Measurements from ENCODE around the gene SIPA1L3. TPM values are rescaled to one million over a fixed set of nuclear protein-coding genes. Genes with fewer than 3 reads are reported as not detected.
"Not testable (repeated sequence)": the region's sequence is repeated elsewhere in the genome, so short reads cannot be mapped to it uniquely, and the experiment has no call there.

Gene SIPA1L3, protein sequence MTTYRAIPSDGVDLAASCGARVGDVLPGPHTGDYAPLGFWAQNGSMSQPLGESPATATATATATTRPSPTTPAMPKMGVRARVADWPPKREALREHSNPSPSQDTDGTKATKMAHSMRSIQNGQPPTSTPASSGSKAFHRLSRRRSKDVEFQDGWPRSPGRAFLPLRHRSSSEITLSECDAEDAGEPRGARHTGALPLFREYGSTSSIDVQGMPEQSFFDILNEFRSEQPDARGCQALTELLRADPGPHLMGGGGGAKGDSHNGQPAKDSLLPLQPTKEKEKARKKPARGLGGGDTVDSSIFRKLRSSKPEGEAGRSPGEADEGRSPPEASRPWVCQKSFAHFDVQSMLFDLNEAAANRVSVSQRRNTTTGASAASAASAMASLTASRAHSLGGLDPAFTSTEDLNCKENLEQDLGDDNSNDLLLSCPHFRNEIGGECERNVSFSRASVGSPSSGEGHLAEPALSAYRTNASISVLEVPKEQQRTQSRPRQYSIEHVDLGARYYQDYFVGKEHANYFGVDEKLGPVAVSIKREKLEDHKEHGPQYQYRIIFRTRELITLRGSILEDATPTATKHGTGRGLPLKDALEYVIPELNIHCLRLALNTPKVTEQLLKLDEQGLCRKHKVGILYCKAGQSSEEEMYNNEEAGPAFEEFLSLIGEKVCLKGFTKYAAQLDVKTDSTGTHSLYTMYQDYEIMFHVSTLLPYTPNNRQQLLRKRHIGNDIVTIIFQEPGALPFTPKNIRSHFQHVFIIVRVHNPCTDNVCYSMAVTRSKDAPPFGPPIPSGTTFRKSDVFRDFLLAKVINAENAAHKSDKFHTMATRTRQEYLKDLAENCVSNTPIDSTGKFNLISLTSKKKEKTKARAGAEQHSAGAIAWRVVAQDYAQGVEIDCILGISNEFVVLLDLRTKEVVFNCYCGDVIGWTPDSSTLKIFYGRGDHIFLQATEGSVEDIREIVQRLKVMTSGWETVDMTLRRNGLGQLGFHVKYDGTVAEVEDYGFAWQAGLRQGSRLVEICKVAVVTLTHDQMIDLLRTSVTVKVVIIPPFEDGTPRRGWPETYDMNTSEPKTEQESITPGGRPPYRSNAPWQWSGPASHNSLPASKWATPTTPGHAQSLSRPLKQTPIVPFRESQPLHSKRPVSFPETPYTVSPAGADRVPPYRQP (N-terminal part only)
- total RNA-seq (2014; rRNA removed; shearing (Covaris generic)) = 10.5 and 14.9 TPM in 2 replicates

- DNase-seq (ENCODE audit: low read depth) = peak; percentile 97
Observed at GRCh38 chr19:37906869-37907734, at the start of gene SIPA1L3. Gene SIPA1L3 (plus strand): TSS chr19:37907208. CDS start chr19:38081566, 174,358 bp downstream.

- no peak for DNase-seq (ENCODE audit: low read depth)
Observed at GRCh38 chr19:37864501-37864900, 42.5 kb upstream of the SIPA1L3 start.

DNA sequence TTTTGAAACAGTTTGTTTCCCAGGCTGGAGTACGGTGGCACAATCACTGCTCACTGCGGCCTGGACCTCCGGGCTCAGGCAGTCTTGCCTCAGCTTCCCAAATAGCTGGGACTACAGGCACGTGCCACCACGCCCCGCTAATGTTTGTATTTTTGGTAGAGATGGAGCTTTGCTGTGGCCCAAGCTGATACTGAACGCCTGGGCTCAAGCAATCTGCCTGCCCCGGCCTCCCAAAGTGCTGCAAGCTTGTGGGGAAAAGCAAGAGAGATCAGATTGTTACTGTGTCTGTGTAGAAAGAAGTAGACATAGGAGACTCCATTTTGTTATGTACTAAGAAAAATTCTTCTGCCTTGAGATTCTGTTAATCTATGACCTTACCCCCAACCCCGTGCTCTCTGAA lies 41.1 kb upstream of the SIPA1L3 start:
- not testable (repeated sequence) for DNase-seq (ENCODE audit: low read depth)

- DNase-seq (ENCODE audit: low read depth) = peak; percentile 82
Observed at GRCh38 chr19:37867831-37868230, 39.2 kb upstream of the SIPA1L3 start.

- DNase-seq (ENCODE audit: low read depth) = no peak
Observed at GRCh38 chr19:37869766-37870340, 37.2 kb upstream of the SIPA1L3 start.

GRCh38 chr19:37872383-37872782 lies 34.6 kb upstream of the SIPA1L3 start:
- DNase-seq (ENCODE audit: low read depth) = peak; percentile 13

DNA sequence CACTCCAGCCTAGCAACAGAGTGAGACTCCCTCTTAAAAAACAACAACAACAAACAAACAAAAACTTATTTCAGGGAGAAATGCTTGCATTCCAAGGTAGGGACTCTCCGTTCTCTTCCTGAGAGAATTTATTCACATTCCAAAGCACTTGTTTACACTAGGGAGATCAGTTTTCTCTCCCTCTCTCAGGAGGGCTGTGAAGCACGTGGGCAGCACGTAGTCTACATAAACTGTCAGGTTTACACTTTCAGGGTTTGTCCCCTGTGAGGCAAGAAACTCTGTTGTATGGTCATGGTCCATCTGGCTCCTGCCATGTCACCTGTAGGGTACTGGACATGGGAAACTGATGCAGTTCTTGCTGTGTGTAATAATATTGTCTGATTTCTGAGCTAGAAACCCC lies 32.2 kb upstream of the SIPA1L3 start:
- no peak for DNase-seq (ENCODE audit: low read depth)

DNA sequence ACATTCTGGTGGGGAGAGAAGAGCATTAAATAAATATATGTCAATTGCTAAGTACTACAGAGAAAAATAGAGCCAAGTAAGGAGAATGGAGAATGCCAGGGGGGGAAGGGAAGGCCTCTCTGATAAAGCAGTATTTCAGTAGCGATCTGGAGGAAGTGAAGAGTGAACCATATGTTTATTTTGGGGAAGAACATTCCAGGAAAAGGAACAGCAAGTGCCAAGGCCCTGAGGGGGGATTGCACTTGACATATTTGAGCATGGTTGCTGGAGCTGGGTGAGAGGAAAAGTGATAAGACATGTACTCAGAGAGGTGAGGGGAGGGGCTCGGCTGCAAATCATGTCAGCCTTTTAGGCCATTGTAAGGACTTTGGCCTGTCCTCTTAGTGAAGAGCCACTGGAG lies 31.0 kb upstream of the SIPA1L3 start:
- DNase-seq (ENCODE audit: low read depth) = peak; percentile 16

- DNase-seq (ENCODE audit: low read depth) = no peak
Observed at GRCh38 chr19:37877147-37877546, 29.9 kb upstream of the SIPA1L3 start.

- DNase-seq (ENCODE audit: low read depth) = no peak
Observed at GRCh38 chr19:37885392-37885791, 21.6 kb upstream of the SIPA1L3 start.

DNA sequence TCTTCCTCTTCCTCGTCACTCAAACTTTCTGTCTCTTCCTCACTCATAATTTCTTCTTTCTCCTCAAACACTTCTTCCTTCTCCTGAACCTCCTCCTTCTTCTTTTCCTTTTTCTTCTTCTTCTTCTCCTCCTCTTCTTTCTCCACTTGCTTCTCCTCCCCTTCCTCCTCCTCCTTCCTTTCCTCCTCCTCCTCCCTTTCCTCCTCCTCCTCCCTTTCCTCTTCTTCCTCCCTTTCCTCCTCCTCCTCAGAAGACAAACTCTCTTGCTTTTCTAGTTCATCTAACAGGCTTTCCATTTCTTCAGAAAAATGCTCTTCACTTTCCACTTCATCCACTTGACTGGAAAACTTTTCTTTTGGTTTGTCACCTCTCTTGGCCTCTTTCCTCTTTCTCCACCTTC lies 20.4 kb upstream of the SIPA1L3 start:
- DNase-seq (ENCODE audit: low read depth) = no peak

DNA sequence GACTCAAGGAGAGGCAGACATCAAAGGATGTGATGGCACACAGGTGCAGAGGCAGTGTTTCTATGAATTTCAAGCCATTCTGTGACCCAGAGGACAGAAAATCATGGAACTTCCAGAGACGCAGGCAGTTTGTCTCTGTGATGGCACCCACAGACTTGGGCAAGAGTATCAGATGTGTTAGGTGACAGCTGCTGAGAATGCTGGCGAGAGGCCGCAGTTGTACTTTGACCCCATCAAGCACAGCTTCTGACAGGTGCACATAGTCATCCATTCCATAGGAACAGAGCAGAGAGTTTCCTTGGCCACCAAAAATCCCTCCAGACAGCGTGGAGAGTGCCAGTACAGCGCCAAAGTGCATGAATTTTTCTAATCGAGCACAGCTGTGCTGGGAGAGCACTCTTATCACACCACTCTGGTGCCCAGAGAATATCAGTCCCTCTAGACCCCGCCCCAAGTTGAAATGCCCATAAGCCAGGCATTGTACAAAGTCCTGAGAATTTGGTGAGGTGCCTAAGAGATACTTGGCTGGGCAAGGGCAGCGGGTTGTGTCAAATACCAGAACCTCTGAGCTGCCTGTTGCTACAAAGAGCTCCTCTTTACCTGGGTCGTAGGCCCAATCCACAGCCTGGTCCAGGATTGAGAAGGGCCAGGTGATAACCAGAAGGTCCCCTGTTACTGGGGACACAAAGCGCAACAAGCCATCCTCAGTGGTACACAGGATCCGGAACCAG lies 13.0 kb upstream of the SIPA1L3 start:
- DNase-seq (ENCODE audit: low read depth) = no peak

DNA sequence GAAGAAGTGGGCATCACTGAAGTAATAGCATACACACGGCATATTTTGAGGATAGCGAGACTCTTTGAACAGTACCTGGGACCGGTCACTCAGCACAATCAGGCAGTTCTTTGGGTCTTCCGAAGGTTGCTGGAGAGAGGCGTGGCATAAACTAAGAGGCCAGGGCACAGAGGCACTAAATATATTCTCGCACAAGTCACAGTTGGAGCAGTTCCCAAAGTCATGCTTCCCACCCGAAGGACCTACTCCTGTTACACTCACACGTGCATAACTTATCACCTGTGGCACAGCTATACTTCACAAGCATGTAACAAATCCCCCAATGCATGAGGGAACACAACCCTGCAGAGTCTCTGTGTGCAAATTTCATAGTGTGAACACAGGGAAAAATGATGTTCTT lies 10.8 kb upstream of the SIPA1L3 start:
- DNase-seq (ENCODE audit: low read depth) = no peak

DNA sequence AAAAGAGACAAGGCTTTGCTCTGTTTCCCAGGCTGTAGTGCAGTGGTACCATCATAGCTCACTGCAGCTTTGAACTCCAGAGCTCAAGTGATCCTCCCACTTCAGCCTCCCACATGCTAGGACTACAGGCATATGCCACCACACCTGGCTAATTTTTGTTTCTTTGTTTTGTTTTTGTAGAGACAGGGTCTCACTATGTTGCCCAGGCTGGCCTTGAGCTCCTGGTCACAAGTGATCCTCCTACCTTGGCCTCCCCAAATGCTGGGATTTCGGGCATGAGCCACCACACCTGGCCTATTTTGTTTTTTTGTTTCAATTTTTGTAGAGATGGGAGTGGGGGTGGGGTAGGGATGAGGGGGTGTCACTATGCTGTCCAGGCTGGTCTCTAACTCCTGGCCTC lies 7.6 kb upstream of the SIPA1L3 start:
- DNase-seq (ENCODE audit: low read depth) = no peak

DNA sequence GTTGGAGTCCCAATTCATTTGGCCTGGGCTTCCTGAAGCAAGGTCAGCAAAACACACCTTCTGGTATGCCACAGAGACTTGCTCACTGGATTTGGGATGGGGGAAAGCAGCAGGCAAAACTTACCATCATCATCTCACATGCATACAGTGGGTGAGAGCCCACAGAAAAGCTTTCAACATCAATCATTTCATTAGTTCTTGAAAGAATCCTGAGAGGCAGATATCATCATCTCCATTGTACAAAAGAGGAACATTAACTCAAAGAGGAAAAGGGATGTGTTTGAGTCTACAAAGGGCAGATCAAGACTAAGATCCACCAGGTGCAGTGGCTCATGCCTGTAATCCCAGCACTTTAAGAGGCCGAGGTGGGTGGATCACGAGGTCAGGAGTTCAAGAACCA lies 7.0 kb upstream of the SIPA1L3 start:
- no peak for DNase-seq (ENCODE audit: low read depth)

DNA sequence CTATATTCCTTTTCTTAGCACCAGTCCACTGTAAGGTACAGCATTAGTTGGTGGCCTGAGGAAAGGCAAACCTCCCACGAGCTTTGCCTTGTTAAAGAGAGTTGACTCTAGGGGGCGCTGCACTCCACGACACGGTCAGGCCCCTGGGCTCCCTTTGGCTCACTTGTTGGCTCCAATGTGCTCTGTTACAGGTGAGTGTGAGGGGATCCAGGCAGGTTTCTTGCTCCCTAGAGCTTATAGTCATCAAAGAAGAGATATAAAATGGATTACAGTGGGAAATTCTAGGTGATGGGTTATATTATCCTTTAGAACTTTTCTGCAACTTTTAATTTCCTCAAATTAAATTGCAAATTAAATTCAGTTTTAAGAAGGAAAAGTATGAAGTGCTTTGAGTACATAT lies 4.3 kb upstream of the SIPA1L3 start:
- peak; percentile 66 for DNase-seq (ENCODE audit: low read depth)

DNA sequence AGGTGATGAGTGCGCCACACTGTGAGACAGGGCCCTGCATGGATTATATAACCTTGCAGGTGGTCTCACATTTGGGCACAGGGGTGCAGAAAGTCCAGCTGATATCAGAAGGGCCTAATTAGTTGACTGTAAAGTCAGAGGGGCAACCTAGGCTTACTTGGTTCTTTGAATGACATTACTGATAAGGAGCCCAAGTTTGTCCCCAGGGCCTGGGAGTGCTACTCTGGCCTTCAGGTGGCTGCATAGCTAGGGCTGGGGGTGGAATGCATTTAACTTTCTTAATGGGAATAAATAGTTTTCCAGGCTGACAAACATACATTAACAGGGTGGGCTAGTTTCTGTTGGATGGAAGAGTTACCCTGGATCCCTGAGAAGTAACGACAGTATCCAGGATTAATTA lies 3.9 kb upstream of the SIPA1L3 start:
- no peak for DNase-seq (ENCODE audit: low read depth)

DNA sequence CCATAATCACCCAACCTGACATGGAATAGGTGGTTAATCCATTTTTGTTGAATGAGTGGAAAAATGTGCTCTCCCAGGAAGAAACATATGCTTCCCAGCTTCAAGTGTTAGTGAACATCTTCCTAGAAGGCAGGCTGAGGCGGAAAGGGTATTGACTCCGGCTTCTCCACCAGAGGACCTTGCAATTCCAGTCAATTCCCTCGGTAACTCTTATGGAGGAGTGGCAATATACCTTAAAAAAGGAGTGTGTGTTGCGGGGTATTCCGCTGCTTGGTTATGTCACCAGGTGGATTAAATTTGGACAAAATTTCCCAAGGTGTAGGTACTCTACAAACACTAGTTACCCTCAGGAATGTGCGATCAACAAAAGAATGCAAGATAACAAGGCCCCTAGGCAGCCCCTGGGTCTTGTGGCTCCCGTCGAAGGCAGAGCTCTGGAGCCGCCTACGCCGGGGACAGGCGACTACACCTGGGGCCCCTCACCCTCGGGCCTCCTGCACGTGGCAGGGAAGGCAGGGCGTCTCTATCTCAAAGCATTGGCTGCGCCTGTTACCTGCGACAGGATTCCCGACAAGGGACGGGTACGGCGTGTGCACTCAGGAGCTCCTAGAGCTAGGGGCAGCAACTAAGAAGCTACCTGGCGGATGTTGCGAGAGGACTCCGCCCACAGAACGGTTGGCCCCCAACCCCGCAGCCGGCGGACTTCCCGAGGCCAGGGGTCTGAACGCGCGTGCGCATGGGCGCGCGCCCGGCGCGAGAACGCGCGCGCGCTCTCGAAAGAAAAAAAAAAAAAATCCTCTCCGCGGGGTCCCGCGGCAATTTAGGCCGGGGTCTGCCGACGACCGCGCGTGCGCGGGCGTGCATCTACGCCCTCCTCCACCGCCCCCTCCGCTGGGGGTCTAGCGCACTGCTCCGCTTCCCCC lies 801 bp upstream of the SIPA1L3 start, which contains the start of gene WDR87:
Gene WDR87 (minus strand): TSS at position 649 of the 923 bp plus-strand sequence. CDS start 8,355 bp downstream, outside the sequence.
- peak; percentile 32 for DNase-seq (ENCODE audit: low read depth)

All from RPMI7951 (cell line).